ENCODE data around the gene RCE1.

- peak in 2 of 3 donors; percentile 29 to 53 for TF ChIP-seq POLR2AphosphoS5 (IDR thresholded peaks at IDR 0.05)
- TF ChIP-seq POLR2A (IDR thresholded peaks at IDR 0.05) = no peak
Measured at GRCh38 chr11:66880496-66881450, 37.5 kb downstream of the RCE1 start.

All from spleen (tissue), 3 donors.